Ishikawa (cell line): ENCODE measurements around the gene RTF1.
A peak's percentile ranks its signal among the peaks of the same experiment; 100 is the strongest.

Source experiments
- CEBPB ChIP-seq: IDR thresholded peaks from 2 replicates; pipeline ENCODE4 v1.6.1; 2012
- CREB1 ChIP-seq: IDR thresholded peaks from 2 replicates; pipeline ENCODE4 v1.6.1; 2012; ENCODE audit warnings: low read depth
- EGR1 ChIP-seq: IDR thresholded peaks from 2 replicates; pipeline ENCODE4 v1.6.1; 2012
- EP300 ChIP-seq: IDR thresholded peaks from 2 replicates; pipeline ENCODE4 v1.6.1; 2012; ENCODE audit warnings: borderline replicate concordance
- FOXM1 ChIP-seq: IDR thresholded peaks from 2 replicates; pipeline ENCODE4 v1.6.1; 2012; ENCODE audit warnings: low read depth, borderline replicate concordance
- NFIC ChIP-seq: IDR thresholded peaks from 2 replicates; pipeline ENCODE4 v1.6.1; 2012
- RAD21 ChIP-seq: IDR thresholded peaks from 2 replicates; pipeline ENCODE4 v1.6.1; 2012; ENCODE audit warnings: low read depth
- TAF1 ChIP-seq: IDR thresholded peaks from 2 replicates; pipeline ENCODE4 v1.6.1; 2012; ENCODE audit warnings: low read depth, mild to moderate bottlenecking
- TCF12 ChIP-seq: IDR thresholded peaks from 2 replicates; pipeline ENCODE4 v1.6.1; 2012; ENCODE audit warnings: low read depth
- TEAD4 ChIP-seq: IDR thresholded peaks from 2 replicates; pipeline ENCODE4 v1.6.1; 2012
- YY1 ChIP-seq: IDR thresholded peaks from 2 replicates; pipeline ENCODE4 v1.6.1; 2012; ENCODE audit warnings: low read depth
- ZBTB7A ChIP-seq: IDR thresholded peaks from 2 replicates; pipeline ENCODE4 v1.6.1; 2012; ENCODE audit warnings: low read depth
- TF ChIP-seq, protein P1 (sequence below): IDR thresholded peaks from 2 replicates; pipeline ENCODE4 v1.6.1; 2012
- TF ChIP-seq, protein P2 (sequence below): IDR thresholded peaks from 2 replicates; pipeline ENCODE4 v1.6.1; 2012; ENCODE audit warnings: low read depth, mild to moderate bottlenecking
- TF ChIP-seq, protein P3 (sequence below): IDR thresholded peaks from 2 replicates; pipeline ENCODE4 v1.6.1; 2012

RTF1 gene

DNA sequence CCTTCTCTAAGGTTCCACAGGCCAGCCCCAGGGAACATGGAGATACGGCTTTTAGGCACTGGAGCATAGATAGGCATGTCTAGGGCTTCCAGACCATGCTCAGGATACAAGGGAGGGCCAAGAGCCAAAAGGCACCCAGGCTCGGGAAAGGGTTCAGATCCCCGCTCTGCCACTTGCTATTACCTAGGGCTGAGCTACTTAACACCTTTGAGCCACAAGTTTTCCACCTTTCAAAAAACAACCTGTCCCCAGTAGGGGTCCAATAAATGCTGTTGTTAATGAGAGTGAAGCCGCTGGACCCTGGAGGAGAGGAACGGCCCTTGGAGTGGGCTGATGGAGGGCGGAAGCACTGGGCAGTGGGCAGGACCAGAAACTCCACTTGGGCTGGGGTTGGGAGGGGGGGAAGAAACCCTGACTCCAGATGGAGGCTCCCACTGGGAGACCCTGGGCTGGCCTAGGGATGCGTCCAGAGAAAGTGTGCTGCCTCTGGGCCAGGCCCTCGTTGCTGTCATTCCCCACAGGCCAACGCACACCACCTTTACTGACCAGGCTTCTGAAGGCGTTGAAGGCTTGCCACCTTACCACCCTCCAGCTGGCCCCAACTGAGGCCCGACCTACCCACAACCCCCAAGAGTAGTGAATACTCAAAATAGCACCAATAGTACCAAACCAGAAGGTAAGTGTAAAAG is 68.2 kb downstream of the RTF1 start:
- TF ChIP-seq TEAD4 (no peak), ZBTB7A (no peak), RAD21 (no peak), TCF12 (no peak), NFIC (no peak), FOXM1 (no peak), TAF1 (no peak), YY1 (no peak)
- TF ChIP-seq, protein P1, sequence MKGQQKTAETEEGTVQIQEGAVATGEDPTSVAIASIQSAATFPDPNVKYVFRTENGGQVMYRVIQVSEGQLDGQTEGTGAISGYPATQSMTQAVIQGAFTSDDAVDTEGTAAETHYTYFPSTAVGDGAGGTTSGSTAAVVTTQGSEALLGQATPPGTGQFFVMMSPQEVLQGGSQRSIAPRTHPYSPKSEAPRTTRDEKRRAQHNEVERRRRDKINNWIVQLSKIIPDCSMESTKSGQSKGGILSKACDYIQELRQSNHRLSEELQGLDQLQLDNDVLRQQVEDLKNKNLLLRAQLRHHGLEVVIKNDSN, result no peak
- TF ChIP-seq, protein P2, sequence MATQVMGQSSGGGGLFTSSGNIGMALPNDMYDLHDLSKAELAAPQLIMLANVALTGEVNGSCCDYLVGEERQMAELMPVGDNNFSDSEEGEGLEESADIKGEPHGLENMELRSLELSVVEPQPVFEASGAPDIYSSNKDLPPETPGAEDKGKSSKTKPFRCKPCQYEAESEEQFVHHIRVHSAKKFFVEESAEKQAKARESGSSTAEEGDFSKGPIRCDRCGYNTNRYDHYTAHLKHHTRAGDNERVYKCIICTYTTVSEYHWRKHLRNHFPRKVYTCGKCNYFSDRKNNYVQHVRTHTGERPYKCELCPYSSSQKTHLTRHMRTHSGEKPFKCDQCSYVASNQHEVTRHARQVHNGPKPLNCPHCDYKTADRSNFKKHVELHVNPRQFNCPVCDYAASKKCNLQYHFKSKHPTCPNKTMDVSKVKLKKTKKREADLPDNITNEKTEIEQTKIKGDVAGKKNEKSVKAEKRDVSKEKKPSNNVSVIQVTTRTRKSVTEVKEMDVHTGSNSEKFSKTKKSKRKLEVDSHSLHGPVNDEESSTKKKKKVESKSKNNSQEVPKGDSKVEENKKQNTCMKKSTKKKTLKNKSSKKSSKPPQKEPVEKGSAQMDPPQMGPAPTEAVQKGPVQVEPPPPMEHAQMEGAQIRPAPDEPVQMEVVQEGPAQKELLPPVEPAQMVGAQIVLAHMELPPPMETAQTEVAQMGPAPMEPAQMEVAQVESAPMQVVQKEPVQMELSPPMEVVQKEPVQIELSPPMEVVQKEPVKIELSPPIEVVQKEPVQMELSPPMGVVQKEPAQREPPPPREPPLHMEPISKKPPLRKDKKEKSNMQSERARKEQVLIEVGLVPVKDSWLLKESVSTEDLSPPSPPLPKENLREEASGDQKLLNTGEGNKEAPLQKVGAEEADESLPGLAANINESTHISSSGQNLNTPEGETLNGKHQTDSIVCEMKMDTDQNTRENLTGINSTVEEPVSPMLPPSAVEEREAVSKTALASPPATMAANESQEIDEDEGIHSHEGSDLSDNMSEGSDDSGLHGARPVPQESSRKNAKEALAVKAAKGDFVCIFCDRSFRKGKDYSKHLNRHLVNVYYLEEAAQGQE, result no peak

DNA sequence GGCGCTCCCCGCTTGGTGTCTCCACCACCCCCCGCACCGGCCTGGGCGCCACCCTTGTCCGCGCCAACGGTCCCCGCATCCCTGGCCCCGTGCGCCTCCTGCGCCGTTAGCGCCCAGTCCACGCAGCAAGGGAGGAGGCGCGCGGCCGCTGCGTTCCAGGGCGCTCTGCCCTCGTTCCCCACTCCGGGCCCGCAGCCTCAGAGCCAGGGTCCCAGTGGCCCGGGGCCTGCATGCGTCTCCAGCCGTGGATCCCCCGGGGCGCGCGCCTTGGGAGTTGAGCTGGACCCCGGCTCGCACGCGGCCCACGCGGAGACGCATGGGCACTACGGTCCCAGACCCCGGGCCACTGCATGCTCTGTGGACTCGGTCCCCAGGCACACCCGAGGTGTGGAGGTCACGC is 69.4 kb downstream of the RTF1 start:
- TF ChIP-seq TAF1 (no peak), EGR1 (no peak), CEBPB (no peak), CREB1 (no peak), ZBTB7A (no peak), EP300 (no peak), NFIC (no peak), TCF12 (no peak), RAD21 (no peak), YY1 (no peak), FOXM1 (no peak), TEAD4 (no peak)
- TF ChIP-seq, protein P3, sequence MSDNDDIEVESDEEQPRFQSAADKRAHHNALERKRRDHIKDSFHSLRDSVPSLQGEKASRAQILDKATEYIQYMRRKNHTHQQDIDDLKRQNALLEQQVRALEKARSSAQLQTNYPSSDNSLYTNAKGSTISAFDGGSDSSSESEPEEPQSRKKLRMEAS, result no peak
- TF ChIP-seq, protein P2, result no peak
- TF ChIP-seq, protein P1, result no peak

DNA sequence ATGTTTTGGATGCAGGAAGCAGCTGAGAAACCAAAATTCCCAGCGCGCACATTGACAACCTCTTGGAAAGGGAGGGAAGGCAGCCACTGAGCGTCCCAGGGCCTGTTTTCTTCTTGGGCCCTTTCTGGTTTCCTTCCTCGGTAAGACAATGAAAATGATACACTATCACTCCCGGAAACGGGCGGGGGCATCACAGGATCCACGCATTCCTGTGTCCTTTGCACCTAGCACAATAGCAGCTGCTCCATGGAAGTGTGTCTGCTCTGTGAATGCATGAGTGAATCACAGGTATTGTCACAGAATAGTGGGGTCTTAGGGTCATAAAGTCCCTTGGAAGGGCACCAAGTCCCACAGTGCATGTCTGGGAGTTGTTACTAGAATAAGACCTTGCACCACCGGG is 70.5 kb downstream of the RTF1 start:
- TF ChIP-seq TEAD4, result 0 out of 2 replicates have a peak, but pooled peaks have one; percentile 10
- no peak for TF ChIP-seq YY1

DNA sequence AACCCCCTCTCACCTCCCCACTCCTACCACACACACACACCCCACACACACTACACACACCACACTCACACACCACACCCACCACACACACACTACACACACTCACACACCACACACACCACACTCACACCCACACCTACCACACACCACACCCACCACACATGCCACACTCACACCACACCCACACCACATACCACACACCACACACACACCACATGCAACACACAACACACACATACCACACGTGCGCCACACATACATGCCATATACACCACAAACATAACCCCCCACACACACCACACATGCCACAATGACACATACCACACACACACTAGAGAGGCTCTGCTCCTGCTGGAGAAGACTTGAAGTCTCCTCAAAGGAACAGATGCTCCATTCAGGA is 70.9 kb downstream of the RTF1 start:
- TF ChIP-seq CEBPB, result no peak
- TF ChIP-seq TEAD4, result no peak
- no peak for TF ChIP-seq TAF1
- no peak for TF ChIP-seq YY1
- TF ChIP-seq NFIC, result no peak
- TF ChIP-seq, protein P2, result no peak
- no peak for TF ChIP-seq EGR1
- TF ChIP-seq ZBTB7A, result no peak
- TF ChIP-seq, protein P1, result no peak
- TF ChIP-seq, protein P3, result no peak
- TF ChIP-seq TCF12, result no peak
- no peak for TF ChIP-seq EP300
- TF ChIP-seq FOXM1, result no peak
- TF ChIP-seq RAD21, result no peak
- TF ChIP-seq CREB1, result no peak
